Activated T-cell treated with anti-CD3 and anti-CD28 coated beads, Interleukin-2, amount 50 U/mL, for 24 hours (primary cell): ENCODE data around the gene PCDHGA9.
"Not testable (repeated sequence)": the region's sequence is repeated elsewhere in the genome, so short reads cannot be mapped to it uniquely, and the experiment has no call there.

Source experiments
- DNase-seq: peaks from one replicate; pipeline ENCODE4 v3.0.0-alpha.2; 2020
- H3K27ac Mint-ChIP-seq: 2 replicates; pipeline ENCODE4 v1.8.0; 2020; ENCODE audit warnings: mild to moderate bottlenecking, mixed read lengths
- H3K27me3 Mint-ChIP-seq: 2 replicates; pipeline ENCODE4 v1.8.0; 2020; ENCODE audit warnings: mixed read lengths
- H3K36me3 Mint-ChIP-seq: 2 replicates; pipeline ENCODE4 v1.8.0; 2020; ENCODE audit warnings: low read depth, mixed read lengths
- H3K4me1 Mint-ChIP-seq: 2 replicates; pipeline ENCODE4 v1.8.0; 2020; ENCODE audit warnings: low read depth, mixed read lengths
- H3K4me3 Mint-ChIP-seq: 2 replicates; pipeline ENCODE4 v1.8.0; 2020; ENCODE audit warnings: mild to moderate bottlenecking, moderate library complexity, mixed read lengths
- H3K9me3 Mint-ChIP-seq: 2 replicates; pipeline ENCODE4 v1.8.0; 2020; ENCODE audit warnings: mixed read lengths

PCDHGA9 gene

DNA sequence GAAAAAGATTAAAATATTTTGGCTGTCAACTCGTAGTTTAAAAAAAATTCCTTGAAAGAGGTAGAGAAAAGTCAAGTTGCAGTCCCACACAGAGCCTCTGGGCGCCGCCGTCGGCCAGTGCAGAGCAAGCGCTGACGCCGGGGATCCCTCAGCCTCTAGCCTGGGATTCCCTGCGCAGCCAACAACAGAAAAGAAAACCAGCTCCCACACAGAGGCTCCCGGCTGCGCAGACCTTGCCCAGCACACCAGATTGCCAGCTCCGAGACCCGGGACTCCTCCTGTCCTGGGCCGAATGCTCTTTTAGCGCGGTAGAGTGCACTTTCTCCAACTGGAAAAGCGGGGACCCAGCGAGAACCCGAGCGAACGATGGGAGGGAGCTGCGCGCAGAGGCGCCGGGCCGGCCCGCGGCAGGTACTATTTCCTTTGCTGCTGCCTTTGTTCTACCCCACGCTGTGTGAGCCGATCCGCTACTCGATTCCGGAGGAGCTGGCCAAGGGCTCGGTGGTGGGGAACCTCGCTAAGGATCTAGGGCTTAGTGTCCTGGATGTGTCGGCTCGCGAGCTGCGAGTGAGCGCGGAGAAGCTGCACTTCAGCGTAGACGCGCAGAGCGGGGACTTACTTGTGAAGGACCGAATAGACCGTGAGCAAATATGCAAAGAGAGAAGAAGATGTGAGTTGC, 15.1 kb downstream of the PCDHGA9 start, which contains the start of gene PCDHGB7:
Gene PCDHGB7 (plus strand): TSS at position 184 of the 679 bp plus-strand sequence. CDS start 183 bp downstream, at position 367.
- peaks cover 16% of the 10 kb centered on the region for H3K36me3 Mint-ChIP-seq
- peak; percentile 54 for DNase-seq
- H3K9me3 Mint-ChIP-seq = peaks cover 42% of the 10 kb centered on the region
- peaks cover 32% of the 10 kb centered on the region for H3K4me1 Mint-ChIP-seq
- H3K27ac Mint-ChIP-seq = not testable (repeated sequence)
- H3K4me3 Mint-ChIP-seq = peak within 1 kb of the TSS; percentile 71
- H3K27me3 Mint-ChIP-seq = peaks cover 89% of the 10 kb centered on the region

DNA sequence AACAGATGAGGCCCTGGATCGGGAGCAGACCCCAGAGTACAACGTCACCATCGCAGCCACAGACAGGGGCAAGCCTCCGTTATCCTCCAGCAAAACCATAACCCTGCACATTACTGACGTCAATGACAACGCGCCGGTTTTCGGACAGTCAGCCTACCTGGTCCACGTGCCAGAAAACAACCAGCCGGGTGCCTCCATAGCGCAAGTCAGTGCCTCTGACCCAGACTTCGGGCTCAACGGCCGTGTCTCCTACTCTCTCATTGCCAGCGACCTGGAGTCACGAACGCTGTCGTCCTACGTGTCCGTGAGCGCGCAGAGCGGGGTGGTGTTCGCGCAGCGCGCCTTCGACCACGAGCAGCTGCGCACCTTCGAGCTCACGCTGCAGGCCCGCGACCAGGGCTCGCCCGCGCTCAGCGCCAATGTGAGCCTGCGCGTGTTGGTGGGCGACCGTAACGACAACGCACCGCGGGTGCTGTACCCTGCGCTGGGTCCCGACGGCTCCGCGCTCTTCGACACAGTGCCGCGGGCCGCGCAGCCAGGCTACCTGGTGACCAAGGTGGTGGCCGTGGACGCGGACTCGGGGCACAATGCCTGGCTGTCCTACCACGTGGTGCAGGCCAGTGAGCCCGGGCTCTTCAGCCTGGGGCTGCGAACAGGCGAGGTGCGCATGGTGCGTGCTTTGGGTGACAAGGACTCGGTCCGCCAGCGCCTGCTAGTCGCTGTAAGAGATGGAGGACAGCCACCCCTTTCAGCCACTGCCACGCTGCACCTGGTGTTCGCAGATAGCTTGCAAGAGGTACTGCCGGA, 16.7 kb downstream of the PCDHGA9 start:
- no peak for DNase-seq
- H3K27ac Mint-ChIP-seq = peak overlapping the region; percentile 2
- H3K36me3 Mint-ChIP-seq = peaks cover 18% of the 10 kb centered on the region
- H3K9me3 Mint-ChIP-seq = peaks cover 41% of the 10 kb centered on the region
- peaks cover 89% of the 10 kb centered on the region for H3K27me3 Mint-ChIP-seq
- peaks cover 20% of the 10 kb centered on the region for H3K4me1 Mint-ChIP-seq
- H3K4me3 Mint-ChIP-seq = no peak overlapping the region

DNA sequence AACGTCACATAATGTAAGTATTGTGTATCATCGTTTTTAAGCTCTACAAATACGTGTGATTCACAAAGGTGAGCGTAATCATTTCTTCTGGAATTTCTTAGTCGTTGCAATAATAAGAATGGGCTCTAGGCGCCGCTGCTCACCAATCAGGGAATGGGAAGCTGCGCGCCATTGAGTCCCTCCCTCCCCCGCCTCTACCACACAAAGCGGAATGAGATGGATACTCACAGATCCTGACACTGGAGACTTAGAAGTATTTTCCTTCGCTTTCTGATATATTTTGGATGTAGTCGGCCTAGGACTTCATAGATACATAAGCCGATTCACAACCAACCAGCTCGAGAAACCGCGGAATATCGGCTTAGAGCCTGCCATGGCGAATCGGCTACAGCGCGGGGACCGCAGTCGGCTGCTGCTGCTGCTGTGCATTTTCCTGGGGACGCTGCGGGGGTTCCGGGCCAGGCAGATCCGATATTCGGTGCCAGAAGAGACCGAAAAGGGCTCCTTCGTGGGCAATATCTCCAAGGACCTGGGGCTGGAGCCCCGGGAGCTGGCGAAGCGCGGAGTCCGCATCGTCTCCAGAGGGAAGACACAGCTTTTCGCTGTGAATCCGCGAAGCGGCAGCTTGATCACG, 18.4 kb downstream of the PCDHGA9 start, which contains the start of gene PCDHGA11:
Gene PCDHGA11 (plus strand): TSS at position 197 of the 634 bp plus-strand sequence. CDS start 177 bp downstream, at position 374.
- Mint-ChIP-seq H3K4me1 (peaks cover 12% of the 10 kb centered on the region), H3K27ac (peak within 1 kb of the TSS; percentile 70), H3K36me3 (peaks cover 18% of the 10 kb centered on the region), H3K9me3 (peaks cover 37% of the 10 kb centered on the region), H3K27me3 (peaks cover 90% of the 10 kb centered on the region), H3K4me3 (peak within 1 kb of the TSS; percentile 75)
- no peak for DNase-seq

DNA sequence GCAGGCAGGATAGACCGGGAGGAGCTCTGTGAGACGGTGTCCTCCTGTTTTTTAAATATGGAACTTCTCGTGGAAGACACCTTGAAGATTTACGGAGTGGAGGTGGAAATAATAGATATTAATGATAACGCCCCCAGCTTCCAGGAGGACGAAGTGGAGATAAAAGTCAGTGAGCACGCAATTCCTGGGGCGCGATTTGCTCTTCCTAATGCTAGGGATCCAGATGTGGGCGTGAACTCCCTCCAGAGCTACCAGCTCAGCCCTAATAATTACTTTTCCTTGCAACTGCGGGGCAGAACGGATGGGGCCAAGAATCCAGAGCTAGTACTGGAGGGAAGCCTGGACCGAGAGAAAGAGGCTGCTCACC, 18.9 kb downstream of the PCDHGA9 start:
- peaks cover 37% of the 10 kb centered on the region for H3K9me3 Mint-ChIP-seq
- peaks cover 91% of the 10 kb centered on the region for H3K27me3 Mint-ChIP-seq
- peaks cover 12% of the 10 kb centered on the region for H3K4me1 Mint-ChIP-seq
- peaks cover 18% of the 10 kb centered on the region for H3K36me3 Mint-ChIP-seq
- H3K27ac Mint-ChIP-seq = no peak overlapping the region
- DNase-seq = no peak
- peak overlapping the region; percentile 75 for H3K4me3 Mint-ChIP-seq

DNA sequence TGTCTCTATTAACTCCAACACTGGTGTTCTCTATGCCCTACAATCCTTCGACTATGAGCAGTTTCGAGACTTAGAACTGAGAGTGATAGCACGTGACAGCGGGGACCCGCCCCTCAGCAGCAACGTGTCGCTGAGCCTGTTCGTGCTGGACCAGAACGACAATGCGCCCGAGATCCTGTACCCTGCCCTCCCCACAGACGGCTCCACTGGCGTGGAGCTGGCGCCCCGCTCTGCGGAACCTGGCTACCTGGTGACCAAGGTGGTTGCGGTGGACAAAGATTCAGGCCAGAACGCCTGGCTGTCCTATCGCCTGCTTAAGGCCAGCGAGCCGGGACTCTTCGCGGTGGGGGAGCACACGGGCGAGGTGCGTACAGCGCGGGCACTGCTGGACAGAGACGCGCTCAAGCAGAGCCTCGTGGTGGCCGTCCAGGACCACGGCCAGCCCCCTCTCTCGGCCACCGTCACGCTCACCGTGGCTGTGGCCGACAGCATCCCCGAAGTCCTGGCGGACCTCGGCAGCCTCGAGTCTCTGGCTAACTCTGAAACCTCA, 20.2 kb downstream of the PCDHGA9 start:
- H3K4me1 Mint-ChIP-seq = peaks cover 10% of the 10 kb centered on the region
- H3K36me3 Mint-ChIP-seq = peaks cover 18% of the 10 kb centered on the region
- no peak overlapping the region for H3K4me3 Mint-ChIP-seq
- DNase-seq = no peak
- H3K27ac Mint-ChIP-seq = no peak overlapping the region
- H3K9me3 Mint-ChIP-seq = peaks cover 37% of the 10 kb centered on the region
- peaks cover 96% of the 10 kb centered on the region for H3K27me3 Mint-ChIP-seq

DNA sequence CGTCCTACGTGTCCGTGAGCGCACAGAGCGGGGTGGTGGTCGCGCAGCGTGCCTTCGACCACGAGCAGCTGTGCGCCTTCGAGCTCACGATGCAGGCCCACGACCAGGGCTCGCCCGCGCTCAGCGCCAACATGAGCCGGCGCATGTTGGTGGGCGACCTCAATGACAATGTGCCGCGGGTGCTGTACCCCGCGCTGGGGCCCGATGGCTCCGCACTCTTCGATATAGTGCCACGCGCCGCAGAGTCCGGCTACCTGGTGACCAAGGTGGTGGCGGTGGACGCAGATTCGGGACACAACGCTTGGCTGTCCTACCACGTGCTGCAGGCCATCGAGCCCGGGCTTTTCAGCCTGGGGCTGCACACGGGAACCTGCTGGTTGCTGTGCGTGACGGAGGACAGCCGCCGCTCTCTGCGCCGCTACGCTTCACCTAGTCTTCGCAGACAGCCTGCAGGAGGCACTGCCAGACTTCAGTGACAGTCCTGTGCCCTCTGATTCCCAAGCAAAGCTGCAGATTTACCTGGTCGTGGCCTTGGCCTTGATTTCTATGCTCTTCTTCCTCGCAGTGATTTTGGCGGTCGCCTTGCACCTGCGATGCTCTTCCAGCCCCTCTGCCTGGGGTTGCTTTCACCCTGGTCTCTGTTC, 25.3 kb downstream of the PCDHGA9 start:
- Mint-ChIP-seq H3K27ac (no peak overlapping the region), H3K4me3 (no peak overlapping the region), H3K27me3 (peaks cover 85% of the 10 kb centered on the region), H3K36me3 (peaks cover 22% of the 10 kb centered on the region), H3K9me3 (peaks cover 32% of the 10 kb centered on the region), H3K4me1 (peaks cover 19% of the 10 kb centered on the region)
- no peak for DNase-seq

DNA sequence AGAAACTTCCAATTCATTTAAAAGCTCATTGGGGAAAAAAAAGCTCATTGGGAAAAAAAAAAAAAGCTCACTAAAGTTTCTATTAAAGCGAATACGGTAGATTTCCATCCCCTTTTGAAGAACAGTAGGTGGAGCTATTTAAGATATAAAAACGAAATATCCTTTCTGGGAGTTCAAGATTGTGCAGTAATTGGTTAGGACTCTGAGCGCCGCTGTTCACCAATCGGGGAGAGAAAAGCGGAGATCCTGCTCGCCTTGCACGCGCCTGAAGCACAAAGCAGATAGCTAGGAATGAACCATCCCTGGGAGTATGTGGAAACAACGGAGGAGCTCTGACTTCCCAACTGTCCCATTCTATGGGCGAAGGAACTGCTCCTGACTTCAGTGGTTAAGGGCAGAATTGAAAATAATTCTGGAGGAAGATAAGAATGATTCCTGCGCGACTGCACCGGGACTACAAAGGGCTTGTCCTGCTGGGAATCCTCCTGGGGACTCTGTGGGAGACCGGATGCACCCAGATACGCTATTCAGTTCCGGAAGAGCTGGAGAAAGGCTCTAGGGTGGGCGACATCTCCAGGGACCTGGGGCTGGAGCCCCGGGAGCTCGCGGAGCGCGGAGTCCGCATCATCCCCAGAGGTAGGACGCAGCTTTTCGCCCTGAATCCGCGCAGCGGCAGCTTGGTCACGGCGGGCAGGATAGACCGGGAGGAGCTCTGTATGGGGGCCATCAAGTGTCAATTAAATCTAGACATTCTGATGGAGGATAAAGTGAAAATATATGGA, 27.9 kb downstream of the PCDHGA9 start, which contains the start of gene PCDHGA12:
Gene PCDHGA12 (plus strand): TSS at position 176 of the 782 bp plus-strand sequence. CDS start 253 bp downstream, at position 429.
- H3K27ac Mint-ChIP-seq = peak within 1 kb of the TSS; percentile 60
- peaks cover 78% of the 10 kb centered on the region for H3K27me3 Mint-ChIP-seq
- peaks cover 27% of the 10 kb centered on the region for H3K9me3 Mint-ChIP-seq
- no peak for DNase-seq
- H3K4me3 Mint-ChIP-seq = peak within 1 kb of the TSS; percentile 64
- peaks cover 19% of the 10 kb centered on the region for H3K36me3 Mint-ChIP-seq
- H3K4me1 Mint-ChIP-seq = peaks cover 19% of the 10 kb centered on the region

DNA sequence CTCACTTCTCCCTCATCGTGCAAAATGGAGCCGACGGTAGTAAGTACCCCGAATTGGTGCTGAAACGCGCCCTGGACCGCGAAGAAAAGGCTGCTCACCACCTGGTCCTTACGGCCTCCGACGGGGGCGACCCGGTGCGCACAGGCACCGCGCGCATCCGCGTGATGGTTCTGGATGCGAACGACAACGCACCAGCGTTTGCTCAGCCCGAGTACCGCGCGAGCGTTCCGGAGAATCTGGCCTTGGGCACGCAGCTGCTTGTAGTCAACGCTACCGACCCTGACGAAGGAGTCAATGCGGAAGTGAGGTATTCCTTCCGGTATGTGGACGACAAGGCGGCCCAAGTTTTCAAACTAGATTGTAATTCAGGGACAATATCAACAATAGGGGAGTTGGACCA, 28.7 kb downstream of the PCDHGA9 start:
- DNase-seq = no peak
- peaks cover 75% of the 10 kb centered on the region for H3K27me3 Mint-ChIP-seq
- H3K27ac Mint-ChIP-seq = no peak overlapping the region

DNA sequence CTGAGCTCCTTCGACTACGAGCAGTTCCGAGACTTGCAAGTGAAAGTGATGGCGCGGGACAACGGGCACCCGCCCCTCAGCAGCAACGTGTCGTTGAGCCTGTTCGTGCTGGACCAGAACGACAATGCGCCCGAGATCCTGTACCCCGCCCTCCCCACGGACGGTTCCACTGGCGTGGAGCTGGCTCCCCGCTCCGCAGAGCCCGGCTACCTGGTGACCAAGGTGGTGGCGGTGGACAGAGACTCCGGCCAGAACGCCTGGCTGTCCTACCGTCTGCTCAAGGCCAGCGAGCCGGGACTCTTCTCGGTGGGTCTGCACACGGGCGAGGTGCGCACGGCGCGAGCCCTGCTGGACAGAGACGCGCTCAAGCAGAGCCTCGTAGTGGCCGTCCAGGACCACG, 29.7 kb downstream of the PCDHGA9 start:
- not testable (repeated sequence) for H3K4me3 Mint-ChIP-seq, H3K27ac Mint-ChIP-seq, DNase-seq
- Mint-ChIP-seq H3K9me3 (peaks cover 27% of the 10 kb centered on the region), H3K27me3 (peaks cover 75% of the 10 kb centered on the region), H3K4me1 (peaks cover 19% of the 10 kb centered on the region), H3K36me3 (peaks cover 19% of the 10 kb centered on the region)

More for the DNA sequence above, 28.7 kb downstream of the PCDHGA9 start:
- Mint-ChIP-seq H3K4me1 (peaks cover 19% of the 10 kb centered on the region), H3K4me3 (peak overlapping the region; percentile 64), H3K36me3 (peaks cover 19% of the 10 kb centered on the region), H3K9me3 (peaks cover 27% of the 10 kb centered on the region)

DNA sequence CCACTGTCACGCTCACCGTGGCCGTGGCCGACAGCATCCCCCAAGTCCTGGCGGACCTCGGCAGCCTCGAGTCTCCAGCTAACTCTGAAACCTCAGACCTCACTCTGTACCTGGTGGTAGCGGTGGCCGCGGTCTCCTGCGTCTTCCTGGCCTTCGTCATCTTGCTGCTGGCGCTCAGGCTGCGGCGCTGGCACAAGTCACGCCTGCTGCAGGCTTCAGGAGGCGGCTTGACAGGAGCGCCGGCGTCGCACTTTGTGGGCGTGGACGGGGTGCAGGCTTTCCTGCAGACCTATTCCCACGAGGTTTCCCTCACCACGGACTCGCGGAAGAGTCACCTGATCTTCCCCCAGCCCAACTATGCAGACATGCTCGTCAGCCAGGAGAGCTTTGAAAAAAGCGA, 30.1 kb downstream of the PCDHGA9 start:
- not testable (repeated sequence) for DNase-seq, H3K27ac Mint-ChIP-seq, H3K4me3 Mint-ChIP-seq
- H3K36me3 Mint-ChIP-seq = peaks cover 19% of the 10 kb centered on the region
- peaks cover 75% of the 10 kb centered on the region for H3K27me3 Mint-ChIP-seq
- H3K9me3 Mint-ChIP-seq = peaks cover 27% of the 10 kb centered on the region
- H3K4me1 Mint-ChIP-seq = peaks cover 19% of the 10 kb centered on the region

DNA sequence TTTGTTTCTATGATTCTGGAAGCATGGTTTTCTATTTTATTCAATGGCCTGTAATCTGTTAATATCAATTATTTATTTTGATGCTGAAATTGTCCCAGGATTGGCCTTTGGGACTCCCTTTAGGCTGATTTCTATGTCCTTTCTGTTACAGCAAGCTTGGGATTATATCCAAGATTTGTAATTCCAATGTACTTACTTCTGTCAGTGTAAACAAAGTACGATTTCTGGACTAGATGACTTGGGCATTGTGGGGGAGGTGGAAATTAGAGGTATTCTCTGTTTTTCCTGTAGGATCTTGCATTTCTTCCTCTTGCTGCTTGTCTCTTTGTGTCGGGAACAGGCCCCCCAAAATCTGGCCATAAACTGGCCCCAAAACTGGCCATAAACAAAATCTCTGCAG, 31.4 kb downstream of the PCDHGA9 start:
- DNase-seq = no peak
- peaks cover 19% of the 10 kb centered on the region for H3K4me1 Mint-ChIP-seq
- peaks cover 19% of the 10 kb centered on the region for H3K36me3 Mint-ChIP-seq
- H3K27ac Mint-ChIP-seq = no peak overlapping the region
- H3K9me3 Mint-ChIP-seq = peaks cover 22% of the 10 kb centered on the region
- H3K4me3 Mint-ChIP-seq = no peak overlapping the region
- peaks cover 63% of the 10 kb centered on the region for H3K27me3 Mint-ChIP-seq

DNA sequence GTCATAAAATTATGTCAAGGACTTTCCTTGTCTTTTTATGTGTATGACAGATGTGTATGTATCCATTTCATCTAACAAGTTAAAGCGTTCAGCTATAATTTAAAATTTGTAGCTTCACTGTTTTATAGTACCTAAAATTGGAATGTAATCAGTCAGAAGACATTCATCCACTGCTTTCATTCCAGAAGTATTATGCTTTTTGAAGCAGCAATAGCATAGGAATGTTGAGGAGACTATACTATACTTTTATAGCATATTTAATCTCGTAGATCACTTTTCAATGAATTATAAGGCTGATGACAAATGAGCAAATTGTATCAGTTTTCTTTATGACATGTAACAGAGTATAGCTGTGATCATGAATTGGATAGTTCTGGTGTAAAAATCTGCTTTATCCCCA, 34.6 kb downstream of the PCDHGA9 start:
- H3K36me3 Mint-ChIP-seq = peaks cover 2% of the 10 kb centered on the region
- peaks cover 65% of the 10 kb centered on the region for H3K27me3 Mint-ChIP-seq
- H3K4me1 Mint-ChIP-seq = no peaks in the 10 kb centered on the region
- DNase-seq = no peak
- H3K9me3 Mint-ChIP-seq = peaks cover 6% of the 10 kb centered on the region
- H3K4me3 Mint-ChIP-seq = no peak overlapping the region
- H3K27ac Mint-ChIP-seq = no peak overlapping the region

DNA sequence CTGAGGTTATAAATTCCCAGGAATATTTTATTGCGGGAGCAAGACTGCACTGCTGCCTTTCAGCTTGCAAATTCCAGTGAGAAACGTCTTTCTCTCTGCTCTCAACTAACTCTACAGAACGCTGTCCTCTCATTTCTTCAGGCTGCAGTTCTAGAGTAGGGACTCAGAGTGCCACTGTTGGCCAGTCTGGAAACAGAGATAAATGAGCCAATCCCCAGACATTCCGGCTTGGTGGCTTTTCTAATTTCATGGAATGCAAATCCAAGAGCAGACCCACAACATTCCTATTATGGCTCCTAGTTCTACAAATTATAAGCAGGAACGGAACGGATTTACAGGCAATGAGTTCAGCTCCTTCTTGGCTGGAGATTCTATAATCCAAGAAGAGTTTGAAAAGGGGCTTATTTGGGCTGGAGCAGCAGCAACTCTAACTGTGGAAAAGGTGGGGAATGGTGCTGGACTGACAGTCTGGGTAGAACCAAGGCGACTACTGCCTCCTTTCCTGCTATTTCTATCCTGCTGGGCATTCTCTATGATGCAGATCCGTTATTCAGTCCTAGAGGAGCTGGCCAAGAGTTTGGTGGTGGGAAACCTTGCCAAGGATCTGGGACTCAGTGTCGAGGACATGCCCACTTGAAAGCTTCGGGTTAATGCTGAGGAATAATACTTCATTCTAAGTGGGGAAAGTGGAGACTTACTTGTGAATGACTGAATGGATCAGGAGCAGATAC, 37.0 kb downstream of the PCDHGA9 start:
- Mint-ChIP-seq H3K4me1 (no peaks in the 10 kb centered on the region), H3K4me3 (no peak overlapping the region), H3K36me3 (no peaks in the 10 kb centered on the region), H3K27me3 (peaks cover 48% of the 10 kb centered on the region), H3K27ac (no peak overlapping the region), H3K9me3 (peaks cover 3% of the 10 kb centered on the region)
- no peak for DNase-seq
